ENCODE results near the gene SMG1.
"Not testable (repeated sequence)": the region's sequence is repeated elsewhere in the genome, so short reads cannot be mapped to it uniquely, and the experiment has no call there.

The SMG1 gene

DNA sequence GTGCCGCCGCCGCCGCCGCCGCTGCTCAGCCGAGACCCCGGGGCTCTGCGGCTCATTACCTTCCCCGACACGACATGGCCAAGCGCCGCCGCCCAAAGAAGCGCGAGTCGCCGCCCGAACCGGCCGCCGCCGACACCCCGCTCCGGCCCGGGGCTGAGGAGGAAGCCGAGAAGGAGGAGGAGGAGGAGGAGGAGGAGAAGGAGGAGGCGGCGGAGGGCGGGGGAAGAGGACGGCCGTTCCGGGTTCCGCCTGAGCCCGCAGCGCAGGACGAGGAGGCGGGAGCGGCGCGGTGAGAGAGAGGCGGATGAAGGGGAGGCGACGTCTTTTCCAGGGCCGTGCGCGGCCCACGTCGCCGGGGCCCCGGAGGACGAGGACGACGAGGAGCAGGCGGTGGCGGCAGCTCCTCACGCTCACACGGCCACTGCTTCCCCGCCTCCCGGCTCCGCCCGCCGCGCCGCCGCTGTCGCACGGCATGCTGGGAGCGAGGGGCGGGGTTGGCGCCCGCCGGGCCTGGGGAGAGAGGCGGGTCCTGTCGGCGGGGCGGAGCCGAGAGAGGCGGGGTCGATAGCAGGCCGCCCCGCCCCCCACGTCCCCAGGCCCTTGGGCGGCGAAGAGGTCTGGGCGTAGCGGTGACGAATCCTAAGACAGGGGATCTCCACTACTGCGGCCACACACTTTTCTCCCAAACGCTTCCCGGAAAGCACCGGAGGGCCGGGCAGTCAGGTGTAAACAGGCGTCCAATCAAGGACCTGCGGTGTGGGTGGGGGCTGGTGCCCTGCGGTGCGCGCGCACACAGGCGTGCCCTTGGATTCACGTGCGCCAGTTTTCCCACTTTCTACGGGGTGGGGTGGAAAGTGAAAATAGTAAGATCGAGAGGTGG is at the start of gene SMG1:
TSS of gene SMG1 (minus strand) at position 423 of the 880 bp plus-strand sequence. CDS start at position 56, 367 bp downstream.
- peak; percentile 91 for DNase-seq (ENCODE audit: low spot score)
- in situ Hi-C loops (cut with MboI; ENCODE audit: low pct_unique_long_range_greater_than_20kb, low sequenced_read_pairs, unreplicated experiment), result not testable (repeated sequence)

DNA sequence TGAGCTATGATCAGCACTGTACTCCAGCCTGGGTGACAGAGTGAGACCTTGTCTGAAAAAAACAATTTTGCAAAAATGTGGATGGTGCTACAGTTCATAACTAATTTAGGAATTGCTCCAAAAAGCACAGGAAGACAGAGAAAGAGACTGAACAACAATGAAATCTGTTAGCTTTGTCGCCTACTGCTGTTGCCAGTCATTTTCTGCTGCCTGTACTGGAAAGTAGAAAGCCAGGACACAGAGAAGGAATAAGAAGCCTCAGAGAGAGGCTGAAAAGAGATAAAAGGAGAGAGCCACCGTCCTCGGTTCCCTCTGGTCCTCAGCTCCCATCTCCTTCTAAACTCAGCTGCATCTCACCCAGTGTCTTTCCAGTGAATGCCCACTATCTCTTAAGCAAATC is 48.9 kb upstream of the SMG1 start:
- TF ChIP-seq, protein P1, sequence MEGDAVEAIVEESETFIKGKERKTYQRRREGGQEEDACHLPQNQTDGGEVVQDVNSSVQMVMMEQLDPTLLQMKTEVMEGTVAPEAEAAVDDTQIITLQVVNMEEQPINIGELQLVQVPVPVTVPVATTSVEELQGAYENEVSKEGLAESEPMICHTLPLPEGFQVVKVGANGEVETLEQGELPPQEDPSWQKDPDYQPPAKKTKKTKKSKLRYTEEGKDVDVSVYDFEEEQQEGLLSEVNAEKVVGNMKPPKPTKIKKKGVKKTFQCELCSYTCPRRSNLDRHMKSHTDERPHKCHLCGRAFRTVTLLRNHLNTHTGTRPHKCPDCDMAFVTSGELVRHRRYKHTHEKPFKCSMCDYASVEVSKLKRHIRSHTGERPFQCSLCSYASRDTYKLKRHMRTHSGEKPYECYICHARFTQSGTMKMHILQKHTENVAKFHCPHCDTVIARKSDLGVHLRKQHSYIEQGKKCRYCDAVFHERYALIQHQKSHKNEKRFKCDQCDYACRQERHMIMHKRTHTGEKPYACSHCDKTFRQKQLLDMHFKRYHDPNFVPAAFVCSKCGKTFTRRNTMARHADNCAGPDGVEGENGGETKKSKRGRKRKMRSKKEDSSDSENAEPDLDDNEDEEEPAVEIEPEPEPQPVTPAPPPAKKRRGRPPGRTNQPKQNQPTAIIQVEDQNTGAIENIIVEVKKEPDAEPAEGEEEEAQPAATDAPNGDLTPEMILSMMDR (IDR thresholded peaks at IDR 0.05; ENCODE audit: extremely low read depth, insufficient read depth, missing control alignments), result no peak
- no peak for DNase-seq (ENCODE audit: low spot score)
- in situ Hi-C loops (cut with MboI; ENCODE audit: low pct_unique_long_range_greater_than_20kb, low sequenced_read_pairs, unreplicated experiment), result no loop called here

DNA sequence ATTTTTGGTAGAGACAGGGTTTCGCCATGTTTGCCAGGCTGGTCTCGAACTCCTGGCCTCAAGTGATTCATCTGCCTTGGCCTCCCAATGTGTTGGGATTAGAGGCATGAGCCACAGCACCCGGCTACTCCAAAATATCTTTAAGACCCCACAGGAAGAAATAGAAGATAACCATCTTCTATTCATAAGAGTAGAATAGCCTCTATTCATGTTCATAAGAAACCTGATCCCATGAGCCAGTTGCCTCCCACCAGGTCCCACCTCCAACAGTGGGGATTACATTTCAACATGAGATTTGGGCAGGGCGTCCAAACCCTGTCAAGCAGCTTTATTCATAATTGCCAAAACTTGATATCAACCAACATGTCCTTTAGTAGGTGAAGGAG is 43.6 kb upstream of the SMG1 start:
- TF ChIP-seq, protein P1 (IDR thresholded peaks at IDR 0.05; ENCODE audit: extremely low read depth, insufficient read depth, missing control alignments), result no peak
- in situ Hi-C loops (cut with MboI; ENCODE audit: low pct_unique_long_range_greater_than_20kb, low sequenced_read_pairs, unreplicated experiment), result no loop called here
- no peak for DNase-seq (ENCODE audit: low spot score)

DNA sequence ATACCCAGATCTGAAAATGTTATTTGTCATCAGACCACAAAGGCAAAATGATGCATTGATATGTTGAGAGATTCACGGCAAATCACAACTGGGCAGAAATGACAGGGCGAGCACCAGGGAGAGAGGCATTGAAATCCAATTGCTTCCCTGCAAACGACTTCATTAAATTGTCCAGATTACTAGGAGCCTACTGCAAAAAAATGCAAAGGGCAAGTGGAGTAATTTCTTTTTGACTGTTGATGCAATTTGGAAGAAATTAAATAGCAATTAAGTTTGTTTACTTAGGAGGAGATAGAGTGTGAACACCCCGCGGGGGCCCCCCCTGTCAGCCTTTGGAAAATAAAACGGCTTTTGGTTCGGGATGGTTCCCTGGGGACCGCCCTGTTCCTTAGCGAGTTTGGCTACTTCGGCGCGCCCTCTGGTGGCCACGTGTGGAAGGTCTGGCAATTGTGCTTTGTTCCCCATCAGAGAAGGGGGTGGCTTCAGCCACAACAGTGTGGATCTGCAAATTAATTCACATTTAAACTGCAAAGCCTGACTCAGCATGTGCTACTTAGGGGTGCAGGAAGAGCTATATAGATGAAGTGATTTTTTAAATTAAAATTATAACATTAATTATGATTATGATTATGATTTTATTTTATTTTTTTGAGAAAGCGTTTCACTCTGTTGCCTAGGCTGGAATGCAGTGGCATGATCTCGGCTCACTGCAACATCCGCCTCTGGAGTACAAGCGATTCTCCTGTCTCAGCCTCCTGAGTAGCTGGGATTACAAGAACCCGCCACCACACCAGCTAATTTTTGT is 43.0 kb upstream of the SMG1 start:
- DNase-seq (ENCODE audit: low spot score), result peak; percentile 81
- TF ChIP-seq, protein P1 (IDR thresholded peaks at IDR 0.05; ENCODE audit: extremely low read depth, insufficient read depth, missing control alignments), result peak; percentile 90
- in situ Hi-C loops (cut with MboI; ENCODE audit: low pct_unique_long_range_greater_than_20kb, low sequenced_read_pairs, unreplicated experiment), result no loop called here

DNA sequence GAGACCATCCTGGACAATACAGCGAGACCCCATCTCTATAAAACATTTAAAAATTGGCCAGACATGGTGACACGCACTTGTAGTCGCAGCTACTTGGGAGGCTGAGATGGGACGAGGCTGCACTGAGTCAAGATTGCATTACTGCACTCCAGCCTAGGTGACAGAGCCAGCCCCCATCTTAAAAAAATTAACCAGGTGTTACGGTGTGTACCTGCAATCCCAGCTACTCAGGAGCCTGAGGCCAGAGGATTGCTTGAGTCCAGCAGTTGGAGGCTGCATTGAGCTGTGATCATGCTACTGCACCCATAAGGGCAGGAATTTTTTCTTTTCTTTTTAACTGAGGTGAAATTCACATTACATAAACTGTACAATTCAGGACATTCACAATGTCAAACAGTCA is 40.6 kb upstream of the SMG1 start:
- TF ChIP-seq, protein P1 (IDR thresholded peaks at IDR 0.05; ENCODE audit: extremely low read depth, insufficient read depth, missing control alignments), result no peak
- DNase-seq (ENCODE audit: low spot score), result no peak
- in situ Hi-C loops (cut with MboI; ENCODE audit: low pct_unique_long_range_greater_than_20kb, low sequenced_read_pairs, unreplicated experiment), result no loop called here

DNA sequence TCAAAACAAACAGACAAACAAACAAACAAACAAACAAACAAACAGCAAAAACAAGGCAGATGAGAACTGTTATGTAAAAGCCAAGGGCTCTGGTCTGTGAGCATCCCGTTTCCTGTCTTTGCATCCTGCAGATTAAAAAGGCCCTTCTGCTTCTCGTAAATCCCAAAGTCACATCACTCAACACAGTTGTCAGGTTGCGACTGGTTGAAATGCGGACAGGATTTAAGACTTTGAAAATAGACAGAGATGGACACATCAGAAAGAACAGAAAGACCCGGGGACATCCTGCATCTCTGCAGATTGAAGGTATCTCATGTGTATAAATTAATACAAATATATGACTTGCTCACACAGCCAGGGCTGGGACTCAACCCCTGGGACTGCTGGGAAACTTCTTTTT is 39.3 kb upstream of the SMG1 start:
- DNase-seq (ENCODE audit: low spot score), result no peak
- in situ Hi-C loops (cut with MboI; ENCODE audit: low pct_unique_long_range_greater_than_20kb, low sequenced_read_pairs, unreplicated experiment), result no loop called here
- TF ChIP-seq, protein P1 (IDR thresholded peaks at IDR 0.05; ENCODE audit: extremely low read depth, insufficient read depth, missing control alignments), result no peak

DNA sequence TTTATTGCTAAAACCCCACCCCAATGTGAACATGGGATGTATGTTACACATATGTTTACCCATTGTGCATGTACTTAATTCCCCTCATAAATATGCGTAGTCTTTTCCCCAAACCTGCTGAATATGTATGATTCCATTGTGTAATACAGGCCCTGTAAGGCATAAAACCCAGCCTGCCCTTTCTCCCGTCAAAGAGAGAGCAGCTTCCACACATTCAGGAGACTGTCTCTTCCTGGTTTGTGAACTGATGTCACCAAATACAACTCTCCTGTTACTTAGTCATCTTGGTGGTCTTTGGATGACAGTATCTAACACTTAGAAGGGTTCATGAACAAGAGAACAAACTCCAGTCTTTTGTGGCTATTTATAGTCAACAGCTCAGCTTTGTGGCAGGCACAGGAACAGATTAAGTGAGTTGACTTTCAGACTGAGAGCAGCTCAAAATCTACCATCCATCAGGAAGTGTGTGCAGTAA is 32.9 kb upstream of the SMG1 start:
- no peak for DNase-seq (ENCODE audit: low spot score)
- in situ Hi-C loops (cut with MboI; ENCODE audit: low pct_unique_long_range_greater_than_20kb, low sequenced_read_pairs, unreplicated experiment), result no loop called here
- TF ChIP-seq, protein P1 (IDR thresholded peaks at IDR 0.05; ENCODE audit: extremely low read depth, insufficient read depth, missing control alignments), result no peak

Measured in GM13977 (cell line).